Right lobe of liver (tissue), 4 donors: Measurements from ENCODE around the gene ARHGEF19.

Source experiments
- POLR2A ChIP-seq: fragments of 450-650 bp; IDR thresholded peaks from one replicate; pipeline ENCODE4 v1.6.1; 2017; ENCODE audit warnings: antibody characterized with exemption, mild to moderate bottlenecking
- TF ChIP-seq, protein P1 (sequence below), 4 donors: fragments of 200-600 bp in 3 of 4; fragments of 450-650 bp in 1 of 4; IDR thresholded peaks; one replicate each; pipeline versions ENCODE4 v1.5.1 to v1.8.0; 2016 to 2022; ENCODE audit warnings: antibody characterized with exemption in 4 of 4, mild to moderate bottlenecking in 2 of 4
- donor health status: DM: no; HTN: no; CAD: no.
- donor health status: DM: no; HTN: no; CAD: no.
- donor health status: DM: no; HTN: yes; CAD: no.

DNA sequence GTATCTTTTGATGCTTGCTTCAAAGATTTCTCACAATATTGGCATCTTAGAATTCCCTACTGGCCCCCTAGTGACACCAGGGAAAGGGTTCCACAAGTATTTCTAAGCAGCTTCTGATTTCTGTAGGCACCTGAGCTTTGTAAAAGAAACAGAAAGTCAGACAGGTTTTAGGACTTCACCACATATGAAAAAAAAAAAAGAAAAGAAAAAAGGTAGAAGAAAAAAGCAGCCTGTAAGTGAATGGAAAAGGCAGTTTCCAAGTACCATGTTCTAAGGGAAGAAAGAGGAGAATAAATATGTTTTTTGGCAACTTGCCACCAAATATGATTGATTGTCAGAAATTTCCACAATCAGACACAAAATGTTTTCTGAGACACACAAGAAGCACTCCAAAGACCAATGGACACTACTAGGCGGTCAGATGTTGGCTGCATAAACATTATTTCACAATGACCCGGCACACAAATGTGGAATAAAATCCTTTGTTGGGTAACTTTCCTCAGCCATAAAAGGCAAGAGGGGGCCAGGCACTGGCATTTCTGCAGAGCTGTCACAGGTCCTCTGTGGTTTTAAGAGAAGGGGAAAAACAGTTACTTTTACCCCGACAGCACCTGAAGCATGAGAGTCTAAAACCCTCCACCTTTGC, 37.3 kb upstream of the ARHGEF19 start:
- TF ChIP-seq, protein P1, sequence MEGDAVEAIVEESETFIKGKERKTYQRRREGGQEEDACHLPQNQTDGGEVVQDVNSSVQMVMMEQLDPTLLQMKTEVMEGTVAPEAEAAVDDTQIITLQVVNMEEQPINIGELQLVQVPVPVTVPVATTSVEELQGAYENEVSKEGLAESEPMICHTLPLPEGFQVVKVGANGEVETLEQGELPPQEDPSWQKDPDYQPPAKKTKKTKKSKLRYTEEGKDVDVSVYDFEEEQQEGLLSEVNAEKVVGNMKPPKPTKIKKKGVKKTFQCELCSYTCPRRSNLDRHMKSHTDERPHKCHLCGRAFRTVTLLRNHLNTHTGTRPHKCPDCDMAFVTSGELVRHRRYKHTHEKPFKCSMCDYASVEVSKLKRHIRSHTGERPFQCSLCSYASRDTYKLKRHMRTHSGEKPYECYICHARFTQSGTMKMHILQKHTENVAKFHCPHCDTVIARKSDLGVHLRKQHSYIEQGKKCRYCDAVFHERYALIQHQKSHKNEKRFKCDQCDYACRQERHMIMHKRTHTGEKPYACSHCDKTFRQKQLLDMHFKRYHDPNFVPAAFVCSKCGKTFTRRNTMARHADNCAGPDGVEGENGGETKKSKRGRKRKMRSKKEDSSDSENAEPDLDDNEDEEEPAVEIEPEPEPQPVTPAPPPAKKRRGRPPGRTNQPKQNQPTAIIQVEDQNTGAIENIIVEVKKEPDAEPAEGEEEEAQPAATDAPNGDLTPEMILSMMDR (IDR thresholded peaks at IDR 0.05): no peak
- no peak for TF ChIP-seq POLR2A
